Common myeloid progenitor, CD34-positive (primary cell): ENCODE measurements around the gene IL1B.
A peak's percentile ranks its signal among the peaks of the same experiment; 100 is the strongest.
"Not testable (repeated sequence)": the region's sequence is repeated elsewhere in the genome, so short reads cannot be mapped to it uniquely, and the experiment has no call there.

ENCODE experiments used
- CTCF ChIA-PET: fragments of 350-600 bp; sonication (Branson Sonifier 250); formaldehyde crosslinking; loops from one replicate; lab custom pipeline; 2021; ENCODE audit warnings: antibody characterized with exemption; lab: Charles Lee
- POLR2A ChIA-PET: fragments of 350-600 bp; sonication (Branson Sonifier 250); formaldehyde crosslinking; loops from one replicate; lab custom pipeline; 2021; ENCODE audit warnings: antibody characterized with exemption; lab: Charles Lee
- DNase-seq, 3 donors: peaks; one replicate each; pipeline versions ENCODE4 v3.0.0 to v3.0.0-alpha.2; 2013
- H3K27ac ChIP-seq, 2 experiments: 1 replicate in 1 of 2; 2 replicates in 1 of 2; pipeline ENCODE4 v1.7.0; 2013; ENCODE audit warnings: inconsistent platforms in 2 of 2, low read length in 2 of 2, mild to moderate bottlenecking in 2 of 2, low read depth in 1 of 2, moderate library complexity in 1 of 2; ENCODE audit not compliant: severe bottlenecking in 2 of 2, insufficient read depth in 1 of 2, poor library complexity in 1 of 2
- H3K27me3 ChIP-seq, 5 experiments: replicated peaks in 2 of 5; 1 replicate in 3 of 5; 2 replicates in 2 of 5; pipeline versions ENCODE4 v1.6.1 to v1.7.0; 2013; ENCODE audit warnings: low read length in 4 of 5, mild to moderate bottlenecking in 2 of 5, moderate library complexity in 2 of 5, inconsistent platforms in 1 of 5; ENCODE audit not compliant: insufficient read depth in 5 of 5, control insufficient read depth in 4 of 5
- H3K36me3 ChIP-seq, 4 experiments: 1 replicate in 2 of 4; 2 replicates in 2 of 4; pipeline versions ENCODE4 v1.6.1 to v1.7.0; 2013; ENCODE audit warnings: low read length in 3 of 4, control low read depth in 1 of 4, mild to moderate bottlenecking in 1 of 4; ENCODE audit not compliant: control insufficient read depth in 4 of 4, insufficient read depth in 4 of 4
- H3K4me1 ChIP-seq, 4 experiments: 1 replicate in 3 of 4; 2 replicates in 1 of 4; pipeline versions ENCODE4 v1.6.1 to v1.7.1; 2013; ENCODE audit warnings: low read length in 3 of 4, mild to moderate bottlenecking in 3 of 4, control low read depth in 1 of 4, inconsistent platforms in 1 of 4, moderate library complexity in 1 of 4; ENCODE audit not compliant: control insufficient read depth in 4 of 4, insufficient read depth in 4 of 4; ENCODE audit errors: control extremely low read depth in 1 of 4
- H3K4me3 ChIP-seq, 7 experiments: 1 replicate in 4 of 7; 2 replicates in 3 of 7; pipeline versions ENCODE4 v1.5.1 to v1.7.0; 2013; ENCODE audit warnings: mild to moderate bottlenecking in 7 of 7, low read length in 6 of 7, moderate library complexity in 6 of 7, inconsistent platforms in 2 of 7, low read depth in 2 of 7, control low read depth in 1 of 7; ENCODE audit not compliant: insufficient read depth in 4 of 7, control insufficient read depth in 1 of 7; ENCODE audit errors: extremely low read depth in 1 of 7
- H3K9me3 ChIP-seq, 5 experiments: 1 replicate in 4 of 5; 2 replicates in 1 of 5; pipeline versions ENCODE4 v1.6.1 to v1.7.1; 2013; ENCODE audit warnings: low read length in 4 of 5, mild to moderate bottlenecking in 2 of 5, inconsistent platforms in 1 of 5, low read depth in 1 of 5, moderate library complexity in 1 of 5; ENCODE audit not compliant: control insufficient read depth in 4 of 5, insufficient read depth in 2 of 5; ENCODE audit errors: control extremely low read depth in 1 of 5
- WGBS: methylation state at CpG from one replicate; pipeline ENCODE4 v1.1.5; 2013; ENCODE audit not compliant: insufficient coverage; 5-methylcytosine and 5-hydroxymethylcytosine counted together

IL1B gene

DNA sequence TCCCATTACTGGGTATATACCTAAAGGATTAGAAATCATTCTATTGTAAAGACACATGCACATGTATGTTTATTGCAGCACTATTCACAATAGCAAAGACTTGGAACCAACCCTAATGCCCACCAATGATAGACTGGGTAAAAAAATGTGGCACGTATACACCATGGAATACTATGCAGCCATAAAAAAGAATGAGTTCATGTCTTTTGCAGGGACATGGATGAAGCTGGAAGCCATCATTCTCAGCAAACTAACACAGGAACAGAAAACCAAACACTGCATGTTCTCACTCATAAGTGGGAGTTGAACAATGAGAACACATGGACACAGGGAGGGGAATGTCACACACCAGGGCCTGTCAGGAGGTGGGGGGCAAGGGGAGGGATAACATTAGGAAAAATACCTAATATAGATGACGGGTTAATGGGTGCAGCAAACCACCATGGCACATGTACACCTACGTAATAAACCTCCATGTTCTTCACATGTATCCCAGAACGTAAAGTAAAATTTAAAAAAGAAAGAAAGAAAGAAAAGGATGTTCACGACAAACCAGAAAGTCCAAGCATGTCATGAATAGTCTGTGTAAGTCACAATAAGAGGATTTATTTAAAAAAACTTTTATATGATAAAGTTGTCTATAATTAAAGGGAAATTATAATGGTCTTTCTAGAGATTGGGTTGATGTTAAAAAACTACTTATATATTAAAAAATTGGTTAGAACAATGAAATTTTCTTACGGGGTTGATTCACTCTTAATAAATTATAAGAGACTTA, 23.0 kb upstream of the IL1B start:
- no CpG with 5 or more reads among the region's 6 CpGs for WGBS
- H3K27ac ChIP-seq, H3K4me3 ChIP-seq, H3K27me3 ChIP-seq, H3K4me1 ChIP-seq, CTCF ChIA-PET, H3K36me3 ChIP-seq: not testable (repeated sequence)
- POLR2A ChIA-PET = interaction anchor here (0.7 kb wide), 1 partner anchor 10 kb away, joined by 3 read pairs; no protein-coding TSS in a partner anchor
- peaks cover 0 to 17% (median 3%) of the 10 kb centered on the region in 5 experiments for H3K9me3 ChIP-seq
- peak in 2 of 3 donors; percentile 59 to 69 for DNase-seq

DNA sequence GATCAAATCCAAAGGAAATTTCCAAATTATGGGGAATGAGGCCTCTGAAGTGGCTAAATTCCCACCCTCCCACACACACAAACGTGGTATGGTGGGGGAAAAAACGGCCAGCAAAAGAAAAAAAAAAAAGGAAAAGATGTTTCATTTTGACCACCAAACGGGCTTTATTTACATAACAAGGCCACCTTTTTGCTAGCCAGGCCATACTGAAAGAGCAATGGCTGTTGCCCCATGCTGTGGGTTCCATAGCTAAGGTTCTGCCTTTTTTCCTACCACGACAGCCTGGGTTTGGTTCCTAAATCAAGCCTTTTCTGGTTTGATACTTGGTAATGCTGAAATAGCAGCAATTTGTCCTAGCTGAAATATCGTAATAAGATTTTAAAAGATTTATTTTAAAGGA, 14.0 kb upstream of the IL1B start:
- Histone ChIP-seq H3K4me3 (no peak overlapping the region), H3K36me3 (no peaks in the 10 kb centered on the region), H3K27ac (no peak overlapping the region), H3K4me1 (no peaks in the 10 kb centered on the region), H3K27me3 (no peaks in the 10 kb centered on the region), H3K9me3 (peaks cover 0 to 3% (median 0%) of the 10 kb centered on the region in 5 experiments)
- DNase-seq = no peak
- 100% methylated on average over 2 of the region's 5 CpGs for WGBS
- CTCF ChIA-PET = interaction anchor here (1.0 to 2.1 kb wide), 3 partner anchors 11 to 89 kb away, joined by 3 to 8 read pairs (median 5); partner anchors contain the start of gene IL1B
- POLR2A ChIA-PET = no interaction called here

DNA sequence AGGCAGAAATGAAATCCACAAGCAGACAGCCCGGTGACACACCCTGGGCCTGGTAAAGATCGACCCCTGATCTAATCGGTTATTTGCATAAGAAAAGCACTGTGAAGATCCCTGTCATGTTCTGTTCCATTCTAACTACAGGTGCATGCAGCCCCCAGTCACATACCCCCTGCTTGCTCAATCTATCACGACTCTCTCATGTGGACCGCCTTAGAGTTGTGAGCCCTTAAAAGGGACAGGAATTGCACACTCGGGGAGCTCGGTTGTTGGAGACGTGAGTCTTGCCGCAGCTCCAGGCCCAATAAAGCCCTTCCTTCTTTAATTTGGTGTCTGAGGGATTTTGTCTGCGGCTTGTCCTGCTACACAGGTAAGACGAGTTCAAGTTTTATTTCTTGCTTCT, 13.4 kb upstream of the IL1B start:
- no peak overlapping the region for H3K4me3 ChIP-seq
- H3K36me3 ChIP-seq = no peaks in the 10 kb centered on the region
- H3K27me3 ChIP-seq = no peaks in the 10 kb centered on the region
- DNase-seq = no peak
- ChIA-PET POLR2A (no interaction called here), CTCF (interaction anchor here (2.0 to 2.1 kb wide), 2 partner anchors 11 to 90 kb away, joined by 5 to 8 read pairs; no protein-coding TSS in a partner anchor)
- H3K4me1 ChIP-seq = no peaks in the 10 kb centered on the region
- H3K27ac ChIP-seq = no peak overlapping the region
- peaks cover 0 to 3% (median 0%) of the 10 kb centered on the region in 5 experiments for H3K9me3 ChIP-seq
- WGBS = 97% methylated on average over 10 of the region's 11 CpGs

DNA sequence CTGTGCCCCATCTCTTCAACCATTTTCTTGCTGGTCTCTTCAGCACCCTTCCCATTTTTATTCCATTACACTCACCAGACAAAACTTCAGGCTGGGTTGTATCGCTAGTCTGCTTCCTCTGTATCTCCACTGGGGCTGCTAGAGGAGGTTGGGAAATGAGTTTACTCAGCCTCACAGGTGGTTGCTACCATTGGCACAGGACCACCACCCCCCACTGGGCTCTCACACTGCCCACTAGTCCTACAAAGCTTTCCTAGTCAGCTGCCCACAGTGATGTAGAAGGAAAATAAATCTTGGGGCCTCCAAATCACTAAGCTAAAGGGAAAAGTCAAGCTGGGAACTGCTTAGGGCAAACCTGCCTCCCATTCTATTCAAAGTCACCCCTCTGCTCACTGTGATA, 12.3 kb upstream of the IL1B start:
- H3K4me1 ChIP-seq = no peaks in the 10 kb centered on the region
- POLR2A ChIA-PET = no interaction called here
- H3K27me3 ChIP-seq = no peaks in the 10 kb centered on the region
- CTCF ChIA-PET = interaction anchor here (0.8 to 0.9 kb wide), 2 partner anchors 26 to 100 kb away, joined by 3 read pairs; no protein-coding TSS in a partner anchor
- WGBS = no CpG with 5 or more reads among the region's 1 CpG
- no peak overlapping the region for H3K27ac ChIP-seq
- no peak for DNase-seq
- H3K36me3 ChIP-seq = no peaks in the 10 kb centered on the region
- H3K4me3 ChIP-seq = no peak overlapping the region
- peaks cover 0 to 3% (median 0%) of the 10 kb centered on the region in 5 experiments for H3K9me3 ChIP-seq

DNA sequence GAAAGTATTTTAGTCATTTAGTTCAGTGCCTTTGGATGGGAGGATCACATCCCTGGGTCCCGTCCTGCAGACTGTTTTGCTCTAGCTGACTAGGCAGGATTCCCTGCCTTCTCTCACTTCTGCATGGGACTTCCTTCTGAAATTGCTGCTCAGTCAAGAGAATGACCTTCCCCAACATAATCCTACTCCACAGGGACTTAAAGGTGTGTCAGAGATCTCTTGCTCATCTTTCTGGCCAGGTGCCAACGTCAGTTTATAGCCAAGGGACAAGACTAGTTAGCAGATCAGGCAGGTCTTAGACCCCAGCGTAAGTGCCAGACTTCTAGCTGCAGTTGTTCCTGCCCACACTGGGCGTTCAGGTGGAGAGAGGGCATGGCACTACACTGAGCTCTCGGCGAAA, 9.5 kb upstream of the IL1B start:
- ChIA-PET CTCF (interaction anchor here (1.0 to 1.7 kb wide), 3 partner anchors 39 to 96 kb away, joined by 3 to 4 read pairs (median 3); no protein-coding TSS in a partner anchor), POLR2A (no interaction called here)
- 96% methylated on average over 6 of the region's 6 CpGs for WGBS
- DNase-seq = no peak
- H3K27me3 ChIP-seq = no peaks in the 10 kb centered on the region
- H3K4me3 ChIP-seq = no peak overlapping the region
- peaks cover 3 to 14% (median 14%) of the 10 kb centered on the region in 4 experiments for H3K4me1 ChIP-seq
- H3K27ac ChIP-seq = no peak overlapping the region
- H3K9me3 ChIP-seq = peaks cover 0 to 3% (median 0%) of the 10 kb centered on the region in 5 experiments
- no peaks in the 10 kb centered on the region for H3K36me3 ChIP-seq

DNA sequence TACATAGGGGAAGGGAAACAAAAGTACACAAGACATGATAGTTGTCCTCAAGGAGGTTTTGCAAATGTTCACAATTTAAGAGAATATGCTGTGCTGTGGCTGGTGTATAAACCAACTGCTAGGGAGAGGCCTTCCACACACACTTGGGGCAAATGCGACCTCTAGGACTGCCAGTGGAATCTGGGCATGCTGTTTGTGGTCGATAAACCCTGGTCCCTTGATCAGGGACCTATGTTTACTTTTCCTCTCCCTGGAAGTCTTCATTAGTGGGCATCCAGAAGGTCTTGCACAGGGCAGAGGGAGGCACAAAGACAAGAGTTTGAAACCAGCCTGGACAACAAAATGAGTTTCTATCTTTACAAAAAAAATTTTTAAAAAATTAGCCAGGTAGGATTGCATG, 7.3 kb upstream of the IL1B start:
- Histone ChIP-seq H3K9me3 (peaks cover 0 to 3% (median 0%) of the 10 kb centered on the region in 5 experiments), H3K27me3 (no peaks in the 10 kb centered on the region), H3K36me3 (no peaks in the 10 kb centered on the region), H3K4me1 (peaks cover 17 to 36% (median 31%) of the 10 kb centered on the region in 4 experiments), H3K27ac (no peak overlapping the region), H3K4me3 (no peak overlapping the region)
- DNase-seq = no peak
- POLR2A ChIA-PET = no interaction called here
- CTCF ChIA-PET = interaction anchor here (1.1 to 2.5 kb wide), 3 partner anchors 9 to 26 kb away, joined by 3 to 10 read pairs (median 4); no protein-coding TSS in a partner anchor
- 100% methylated on average over 2 of the region's 2 CpGs for WGBS

DNA sequence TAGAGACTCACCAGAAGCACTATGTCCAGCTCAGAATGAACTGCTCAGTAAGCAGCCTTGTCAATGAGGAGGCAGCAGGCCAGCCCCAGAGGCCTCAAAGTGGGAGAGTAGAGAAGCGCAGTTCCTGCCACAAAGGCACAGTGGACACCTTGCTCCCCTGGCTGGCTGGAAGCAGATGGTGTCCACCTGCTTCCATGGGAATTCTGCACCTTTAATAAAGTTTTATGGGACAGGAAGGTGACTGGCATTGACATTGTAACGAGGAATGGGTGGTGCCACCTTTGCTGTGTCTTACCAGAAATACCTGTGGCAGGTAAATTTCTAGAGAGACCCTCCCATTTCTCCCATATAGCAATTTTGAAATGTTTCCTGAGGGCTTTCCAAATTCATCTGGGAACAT, 6.7 kb upstream of the IL1B start:
- no peaks in the 10 kb centered on the region for H3K27me3 ChIP-seq
- H3K4me1 ChIP-seq = peaks cover 20 to 40% (median 35%) of the 10 kb centered on the region in 4 experiments
- DNase-seq = no peak
- H3K9me3 ChIP-seq = peaks cover 0 to 3% (median 0%) of the 10 kb centered on the region in 5 experiments
- CTCF ChIA-PET = interaction anchor here (0.5 to 2.5 kb wide), 7 partner anchors 9 to 99 kb away, joined by 3 to 10 read pairs (median 4); no protein-coding TSS in a partner anchor
- POLR2A ChIA-PET = no interaction called here
- no peak overlapping the region for H3K27ac ChIP-seq
- no peaks in the 10 kb centered on the region for H3K36me3 ChIP-seq
- H3K4me3 ChIP-seq = no peak overlapping the region
- WGBS = 100% methylated on average over 2 of the region's 2 CpGs
